Measurements from ENCODE around the gene HSPB7.
A peak's percentile ranks its signal among the peaks of the same experiment; 100 is the strongest.

Gene HSPB7

GRCh38 chr1:15975805-15976680 is 41.8 kb downstream of the HSPB7 start, which contains the start of gene ZBTB17:
Gene ZBTB17, minus strand, starts transcription at chr1:15976101. Its CDS starts 27,606 bp downstream, at chr1:15948495.
- peak; percentile 93 to 96 for DNase-seq (ENCODE audit: low read depth in 2 of 2)

DNA sequence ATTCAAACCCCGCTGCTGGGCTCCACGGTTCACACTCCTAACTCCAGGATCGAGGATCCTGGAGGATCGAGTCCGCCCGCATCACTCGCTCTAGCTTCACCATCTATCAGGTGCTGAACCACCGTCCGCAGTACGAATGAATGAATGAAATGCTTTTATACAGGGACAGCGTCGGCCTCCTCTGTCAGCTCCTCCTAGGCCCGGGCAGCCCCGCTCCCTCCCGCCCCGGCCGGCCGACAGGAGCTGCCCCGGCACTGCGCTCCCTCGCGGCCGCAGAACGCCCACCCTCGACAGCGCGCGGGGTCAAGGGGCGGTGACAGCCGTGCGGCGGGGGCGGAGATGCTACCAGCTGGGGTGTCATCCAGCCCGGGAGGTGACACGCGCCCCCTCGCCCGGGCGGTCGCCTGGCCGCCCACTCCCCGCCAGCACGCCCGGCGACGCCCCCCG is 42.5 kb downstream of the HSPB7 start:
- peak; percentile 78 to 89 for DNase-seq (ENCODE audit: low read depth in 2 of 2)

DNA sequence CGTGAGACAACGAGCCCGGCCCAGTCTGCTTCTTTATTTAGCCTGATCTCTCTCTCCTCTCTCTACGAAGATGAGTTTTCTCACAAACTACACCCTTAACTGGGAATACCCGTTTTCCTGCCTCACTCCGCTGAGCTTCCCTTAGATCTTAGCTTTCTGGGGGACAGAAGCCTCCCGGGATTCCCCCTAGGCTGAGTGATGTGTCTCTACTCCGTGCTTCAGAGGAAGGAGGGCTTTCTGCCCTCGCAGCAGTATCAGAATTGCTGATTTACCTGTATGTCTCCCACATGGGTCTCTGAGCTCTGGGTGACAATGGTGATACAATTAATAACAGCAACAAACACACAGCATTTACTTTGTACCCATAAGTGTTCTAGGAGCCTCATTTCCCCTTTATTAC is 43.0 kb downstream of the HSPB7 start:
- no peak for DNase-seq (ENCODE audit: low read depth in 2 of 2)

- no peak for DNase-seq (ENCODE audit: low read depth in 2 of 2)
These were observed 44.1 kb downstream of the HSPB7 start for GRCh38 chr1:15973772-15974171.

DNA sequence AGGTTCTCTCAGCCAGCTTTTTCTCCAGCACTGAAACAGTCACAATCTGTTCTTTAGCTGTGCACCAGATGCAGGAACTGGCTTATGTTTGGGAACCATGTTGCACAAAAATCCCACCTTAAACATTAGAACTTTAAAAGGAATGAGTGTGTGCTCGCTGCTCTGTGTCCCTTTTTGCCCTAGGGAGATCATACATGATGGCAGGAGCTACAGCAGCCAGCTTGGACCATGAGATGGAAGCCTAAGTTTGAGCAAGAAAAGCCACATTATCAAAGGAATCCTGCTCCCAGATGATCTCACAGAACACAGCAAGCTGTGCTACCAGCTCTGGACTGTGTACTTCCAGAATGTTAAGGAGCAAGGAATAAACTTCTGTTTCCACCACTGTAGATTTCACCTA is 45.4 kb downstream of the HSPB7 start:
- no peak for DNase-seq (ENCODE audit: low read depth in 2 of 2)

DNA sequence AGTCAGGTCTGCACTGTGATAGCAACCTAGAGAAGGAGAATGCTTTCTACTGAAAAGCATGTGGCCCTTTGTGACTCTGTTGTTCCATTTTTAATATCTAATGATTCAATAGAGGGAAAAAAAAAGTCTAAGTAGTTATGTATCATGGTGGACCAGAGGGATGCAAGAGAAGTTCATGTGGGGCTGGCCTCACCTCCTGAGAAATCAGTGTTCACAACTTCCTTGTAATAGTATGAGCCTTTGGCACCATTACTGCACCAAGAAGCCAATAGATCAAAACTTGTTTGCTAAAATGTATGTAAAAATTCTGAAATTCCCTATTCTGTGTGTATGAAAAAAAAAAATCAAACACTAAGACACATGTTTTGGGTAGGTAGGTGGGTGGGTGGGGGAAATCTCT is 46.9 kb downstream of the HSPB7 start:
- no peak for DNase-seq (ENCODE audit: low read depth in 2 of 2)

DNA sequence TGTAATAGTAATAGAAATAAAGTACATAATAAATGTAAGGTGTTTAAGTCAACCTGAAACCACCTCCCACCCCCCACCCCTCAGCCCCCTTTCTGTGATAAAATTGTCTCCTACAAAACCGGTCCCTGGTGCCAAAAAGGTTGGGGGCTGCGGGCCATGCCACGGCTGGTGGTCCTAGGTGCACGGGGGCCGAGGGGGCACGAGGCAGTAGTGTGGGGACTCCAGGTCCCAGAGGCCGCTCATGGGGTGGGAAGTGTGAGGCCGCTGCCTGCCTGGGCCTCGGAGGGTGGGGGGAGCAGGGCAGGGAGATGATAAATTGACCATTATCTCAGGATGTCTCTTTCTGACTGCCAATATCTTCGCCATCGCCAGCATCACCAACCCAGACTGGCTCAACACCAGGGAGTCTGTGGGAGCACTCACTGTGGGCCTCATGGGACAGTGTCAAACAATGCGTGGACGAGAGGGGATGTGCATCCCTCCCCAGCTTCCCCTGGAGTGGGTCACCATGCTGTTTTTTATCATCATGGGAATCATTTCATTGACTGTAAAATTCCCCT is 48.4 kb downstream of the HSPB7 start:
- DNase-seq (ENCODE audit: low read depth in 2 of 2): no peak

GRCh38 chr1:15968172-15968571 is 49.7 kb downstream of the HSPB7 start:
- no peak for DNase-seq (ENCODE audit: low read depth in 2 of 2)

- DNase-seq (ENCODE audit: low read depth in 2 of 2): no peak
These were observed 50.9 kb downstream of the HSPB7 start for GRCh38 chr1:15966956-15967344.

DNA sequence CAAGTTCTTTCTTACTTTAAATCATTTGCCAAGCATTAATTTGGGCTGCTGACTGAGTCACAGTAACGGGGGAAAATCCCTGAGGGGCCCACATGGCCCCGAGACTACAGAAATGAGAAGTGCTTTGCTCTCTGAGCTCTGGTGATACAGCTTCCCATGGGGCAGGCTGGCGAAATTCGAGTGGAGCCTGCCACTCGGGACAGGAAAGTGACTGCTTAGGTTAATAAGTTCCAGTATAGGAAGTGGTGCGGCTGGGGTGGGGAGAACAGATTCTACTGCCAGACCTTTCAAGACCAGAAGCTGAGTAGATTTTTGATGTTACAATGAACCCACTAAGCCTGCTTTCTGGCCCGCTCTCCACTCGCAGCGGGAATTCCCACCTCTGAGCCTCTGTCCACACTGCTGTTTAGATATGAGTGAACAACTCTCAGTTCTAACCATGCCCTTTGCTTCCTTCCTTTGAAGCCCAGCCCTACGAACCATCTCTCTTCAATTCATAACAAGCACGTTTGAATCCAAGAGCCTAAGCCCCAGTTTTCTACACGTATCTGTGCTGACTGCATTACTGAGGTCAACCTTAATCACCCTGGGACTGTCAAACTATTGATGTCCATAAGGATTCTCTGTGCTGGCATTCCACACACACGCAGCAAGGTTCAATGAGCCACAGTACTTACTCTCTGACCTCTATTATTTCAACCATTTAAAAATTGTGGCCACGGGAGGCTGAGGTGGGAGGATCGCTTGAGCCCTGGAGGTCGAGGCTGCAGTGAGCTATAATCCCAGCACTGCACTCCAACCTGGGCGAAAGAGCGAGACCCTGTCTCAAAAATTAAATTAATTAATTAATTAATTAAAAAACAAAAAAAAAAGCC is 51.5 kb downstream of the HSPB7 start:
- DNase-seq (ENCODE audit: low read depth in 2 of 2): peak; percentile 60 to 65

GRCh38 chr1:15965228-15965767 is 52.5 kb downstream of the HSPB7 start:
- no peak for DNase-seq (ENCODE audit: low read depth in 2 of 2)
